IPS-18c (cell line): ENCODE data around the gene LPP.

ENCODE experiments used
- H3K4me3 ChIP-seq: 2 replicates; pipeline ENCODE4 v1.7.0; 2013; ENCODE audit warnings: low read depth, mild to moderate bottlenecking, low read length, moderate library complexity; ENCODE audit not compliant: insufficient read depth
- H3K9me3 ChIP-seq: one replicate; pipeline ENCODE4 v1.6.1; 2013; ENCODE audit warnings: mild to moderate bottlenecking, low read length, moderate library complexity; ENCODE audit not compliant: control insufficient read depth, insufficient read depth

Gene LPP

GRCh38 chr3:188827576-188827975 lies 673.6 kb downstream of the LPP start:
- no peak overlapping the region for H3K4me3 ChIP-seq

GRCh38 chr3:188829130-188829529 lies 675.2 kb downstream of the LPP start:
- Histone ChIP-seq H3K9me3 (no peaks in the 10 kb centered on the region), H3K4me3 (no peak overlapping the region)

More at GRCh38 chr3:188827576-188827975, 673.6 kb downstream of the LPP start:
- no peaks in the 10 kb centered on the region for H3K9me3 ChIP-seq

- H3K9me3 ChIP-seq, result no peaks in the 10 kb centered on the region
- H3K4me3 ChIP-seq, result no peak overlapping the region
Observed at GRCh38 chr3:188829576-188829975, 675.6 kb downstream of the LPP start.

GRCh38 chr3:188830893-188831292 lies 676.9 kb downstream of the LPP start:
- Histone ChIP-seq H3K9me3 (no peaks in the 10 kb centered on the region), H3K4me3 (no peak overlapping the region)

GRCh38 chr3:188832146-188832545 lies 678.2 kb downstream of the LPP start:
- H3K9me3 ChIP-seq, result no peaks in the 10 kb centered on the region
- no peak overlapping the region for H3K4me3 ChIP-seq

GRCh38 chr3:188832961-188833721 lies 679.2 kb downstream of the LPP start:
- no peaks in the 10 kb centered on the region for H3K9me3 ChIP-seq
- H3K4me3 ChIP-seq, result no peak overlapping the region

GRCh38 chr3:188834349-188834748 lies 680.4 kb downstream of the LPP start:
- Histone ChIP-seq H3K9me3 (no peaks in the 10 kb centered on the region), H3K4me3 (no peak overlapping the region)

- H3K4me3 ChIP-seq, result no peak overlapping the region
- H3K9me3 ChIP-seq, result peaks cover 2% of the 10 kb centered on the region
Observed at GRCh38 chr3:188839187-188839695, 685.3 kb downstream of the LPP start.

- Histone ChIP-seq H3K9me3 (peaks cover 2% of the 10 kb centered on the region), H3K4me3 (no peak overlapping the region)
Observed at GRCh38 chr3:188840290-188840689, 686.3 kb downstream of the LPP start.

GRCh38 chr3:188841906-188842305 lies 687.9 kb downstream of the LPP start:
- Histone ChIP-seq H3K4me3 (no peak overlapping the region), H3K9me3 (peaks cover 2% of the 10 kb centered on the region)

GRCh38 chr3:188842639-188843038 lies 688.7 kb downstream of the LPP start:
- Histone ChIP-seq H3K9me3 (peaks cover 2% of the 10 kb centered on the region), H3K4me3 (no peak overlapping the region)

GRCh38 chr3:188844096-188844495 lies 690.1 kb downstream of the LPP start:
- Histone ChIP-seq H3K4me3 (no peak overlapping the region), H3K9me3 (peaks cover 2% of the 10 kb centered on the region)

- H3K4me3 ChIP-seq, result no peak overlapping the region
- H3K9me3 ChIP-seq, result peaks cover 2% of the 10 kb centered on the region
Observed at GRCh38 chr3:188845514-188845913, 691.6 kb downstream of the LPP start.

- no peak overlapping the region for H3K4me3 ChIP-seq
Observed at GRCh38 chr3:188848947-188849346, 695.0 kb downstream of the LPP start.

GRCh38 chr3:188853856-188854771 lies 700.2 kb downstream of the LPP start:
- Histone ChIP-seq H3K9me3 (no peaks in the 10 kb centered on the region), H3K4me3 (no peak overlapping the region)

More at GRCh38 chr3:188848947-188849346, 695.0 kb downstream of the LPP start:
- peaks cover 2% of the 10 kb centered on the region for H3K9me3 ChIP-seq

- Histone ChIP-seq H3K9me3 (no peaks in the 10 kb centered on the region), H3K4me3 (no peak overlapping the region)
Observed at GRCh38 chr3:188854772-188855149, 700.8 kb downstream of the LPP start.

- Histone ChIP-seq H3K4me3 (no peak overlapping the region), H3K9me3 (no peaks in the 10 kb centered on the region)
Observed at GRCh38 chr3:188855675-188856074, 701.7 kb downstream of the LPP start.

- no peaks in the 10 kb centered on the region for H3K9me3 ChIP-seq
- no peak overlapping the region for H3K4me3 ChIP-seq
Observed at GRCh38 chr3:188860147-188860546, 706.2 kb downstream of the LPP start.
